ENCODE data around the gene PCDH8.

GRCh38 chr13:52862358-52863206 lies 14.1 kb upstream of the PCDH8 start:
- peak in 1 of 2 donors; percentile 24 for TF ChIP-seq CTCF (conservative IDR thresholded peaks at IDR 0.05 in 1 of 2, IDR thresholded peaks at IDR 0.05 in 1 of 2; ENCODE audit: low read depth in 1 of 2, low read length in 2 of 2)
- no peak for TF ChIP-seq EZH2 (IDR thresholded peaks at IDR 0.05; ENCODE audit: low read length, missing control alignments)
